Neural progenitor cell (in vitro differentiated cells): ENCODE results near the gene IL36B.

Source experiments
- EZH2 ChIP-seq: fragments of 200-600 bp; sonication (generic); IDR thresholded peaks from 2 replicates; pipeline ENCODE4 v1.6.1; 2017; ENCODE audit warnings: antibody characterized with exemption, mild to moderate bottlenecking, moderate library complexity
- TF ChIP-seq, protein P1 (sequence below): fragments of 200-600 bp; sonication (generic); IDR thresholded peaks from 2 replicates; pipeline ENCODE4 v1.5.1; 2017; ENCODE audit warnings: antibody characterized with exemption, mild to moderate bottlenecking

DNA sequence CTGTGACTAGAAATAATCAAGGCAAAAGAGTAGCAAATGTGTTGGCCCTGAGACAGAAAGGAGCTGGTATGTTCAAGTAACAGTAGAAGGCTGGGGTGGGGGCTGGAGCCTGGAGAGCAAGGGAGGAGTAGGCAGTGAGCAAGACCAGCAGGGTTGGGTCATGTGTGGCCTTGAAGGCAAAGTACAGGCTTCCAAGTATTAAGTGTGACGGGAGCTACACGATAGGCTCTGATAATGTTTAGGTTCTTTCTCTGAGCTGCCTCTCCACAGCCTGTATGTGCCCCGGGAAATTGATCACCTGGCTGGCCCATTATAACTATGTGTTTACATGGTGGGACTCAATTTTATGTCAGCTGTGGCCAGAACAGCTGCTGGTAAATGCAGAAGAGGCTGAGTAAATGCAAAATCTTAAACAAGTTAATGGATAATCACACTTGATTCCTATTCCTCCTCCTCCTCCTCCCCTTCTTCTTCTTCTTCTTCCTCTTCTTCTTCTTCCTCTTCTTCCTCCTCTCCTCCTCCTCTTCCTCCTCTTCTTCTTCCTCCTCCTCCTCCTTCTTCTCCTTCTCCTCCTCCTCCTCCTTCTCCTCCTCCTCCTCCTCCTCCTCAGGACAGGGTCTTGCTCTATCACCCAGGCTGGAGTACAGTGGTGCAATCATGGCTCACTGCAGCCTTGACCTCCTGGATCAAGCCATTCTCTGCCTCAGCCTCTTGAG lies 24.4 kb upstream of the IL36B start:
- TF ChIP-seq, protein P1, sequence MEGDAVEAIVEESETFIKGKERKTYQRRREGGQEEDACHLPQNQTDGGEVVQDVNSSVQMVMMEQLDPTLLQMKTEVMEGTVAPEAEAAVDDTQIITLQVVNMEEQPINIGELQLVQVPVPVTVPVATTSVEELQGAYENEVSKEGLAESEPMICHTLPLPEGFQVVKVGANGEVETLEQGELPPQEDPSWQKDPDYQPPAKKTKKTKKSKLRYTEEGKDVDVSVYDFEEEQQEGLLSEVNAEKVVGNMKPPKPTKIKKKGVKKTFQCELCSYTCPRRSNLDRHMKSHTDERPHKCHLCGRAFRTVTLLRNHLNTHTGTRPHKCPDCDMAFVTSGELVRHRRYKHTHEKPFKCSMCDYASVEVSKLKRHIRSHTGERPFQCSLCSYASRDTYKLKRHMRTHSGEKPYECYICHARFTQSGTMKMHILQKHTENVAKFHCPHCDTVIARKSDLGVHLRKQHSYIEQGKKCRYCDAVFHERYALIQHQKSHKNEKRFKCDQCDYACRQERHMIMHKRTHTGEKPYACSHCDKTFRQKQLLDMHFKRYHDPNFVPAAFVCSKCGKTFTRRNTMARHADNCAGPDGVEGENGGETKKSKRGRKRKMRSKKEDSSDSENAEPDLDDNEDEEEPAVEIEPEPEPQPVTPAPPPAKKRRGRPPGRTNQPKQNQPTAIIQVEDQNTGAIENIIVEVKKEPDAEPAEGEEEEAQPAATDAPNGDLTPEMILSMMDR, result no peak
- no peak for TF ChIP-seq EZH2
